Stimulated activated CD4-positive, alpha-beta T cell treated with anti-CD3 and anti-CD28 coated beads, TNF-alpha, amount 100 ng/mL, for 1 hour (primary cell): ENCODE data around the gene DSG3.

Experiments
- DNase-seq, 3 donors: peaks; one replicate each; pipeline ENCODE4 v3.0.0-alpha.2; 2020; ENCODE audit warnings: low read depth in 3 of 3, low spot score in 1 of 3

The DSG3 gene

GRCh38 chr18:31447530-31448191 lies at the start of gene DSG3:
Gene DSG3, plus strand, starts transcription at chr18:31447741. Its CDS starts 137 bp downstream, at chr18:31447878.
- no peak for DNase-seq

GRCh38 chr18:31398191-31398590 lies 49.4 kb upstream of the DSG3 start:
- no peak for DNase-seq

- DNase-seq: no peak
Observed at GRCh38 chr18:31399306-31400032, 48.1 kb upstream of the DSG3 start.

GRCh38 chr18:31401156-31402025 lies 46.1 kb upstream of the DSG3 start:
- DNase-seq: no peak

GRCh38 chr18:31402026-31402373 lies 45.5 kb upstream of the DSG3 start:
- DNase-seq: no peak

GRCh38 chr18:31403409-31403808 lies 44.1 kb upstream of the DSG3 start:
- no peak for DNase-seq

GRCh38 chr18:31407649-31408048 lies 39.9 kb upstream of the DSG3 start:
- no peak for DNase-seq

- DNase-seq: no peak
Observed at GRCh38 chr18:31409276-31409675, 38.3 kb upstream of the DSG3 start.

- no peak for DNase-seq
Observed at GRCh38 chr18:31410716-31411483, 36.6 kb upstream of the DSG3 start.

- DNase-seq: no peak
Observed at GRCh38 chr18:31413137-31413536, 34.4 kb upstream of the DSG3 start.

GRCh38 chr18:31417850-31418249 lies 29.7 kb upstream of the DSG3 start:
- no peak for DNase-seq

GRCh38 chr18:31419457-31419932 lies 28.0 kb upstream of the DSG3 start:
- no peak for DNase-seq

- DNase-seq: no peak
Observed at GRCh38 chr18:31420032-31420431, 27.5 kb upstream of the DSG3 start.

- no peak for DNase-seq
Observed at GRCh38 chr18:31420524-31420923, 27.0 kb upstream of the DSG3 start.

GRCh38 chr18:31424383-31424988 lies 23.1 kb upstream of the DSG3 start:
- no peak for DNase-seq

- no peak for DNase-seq
Observed at GRCh38 chr18:31426021-31426420, 21.5 kb upstream of the DSG3 start.

- no peak for DNase-seq
Observed at GRCh38 chr18:31426871-31427406, 20.6 kb upstream of the DSG3 start.

GRCh38 chr18:31428211-31428610 lies 19.3 kb upstream of the DSG3 start:
- DNase-seq: no peak

- DNase-seq: no peak
Observed at GRCh38 chr18:31429623-31430022, 17.9 kb upstream of the DSG3 start.

GRCh38 chr18:31430072-31430471 lies 17.5 kb upstream of the DSG3 start:
- no peak for DNase-seq
